ENCODE data around the gene IL13RA1. TPM values are rescaled to one million over a fixed set of nuclear protein-coding genes. Genes with fewer than 3 reads are reported as not detected.
"Not testable (repeated sequence)": the region's sequence is repeated elsewhere in the genome, so short reads cannot be mapped to it uniquely, and the experiment has no call there.

Gene IL13RA1
- total RNA-seq, 2 donors from 2014 or later = 0.32 to 1.8 TPM

GRCh38 chrX:118723376-118723775 is 4.0 kb upstream of the IL13RA1 start:
- no peak for DNase-seq (ENCODE audit: low spot score in 2 of 2)
- H3K27ac Mint-ChIP-seq = no peak overlapping the region
- H3K9me3 Mint-ChIP-seq = no peaks in the 10 kb centered on the region
- H3K36me3 Mint-ChIP-seq = no peaks in the 10 kb centered on the region
- no peak for ATAC-seq

- Mint-ChIP-seq H3K36me3 (no peaks in the 10 kb centered on the region), H3K27ac (no peak overlapping the region), H3K9me3 (no peaks in the 10 kb centered on the region)
- no peak for DNase-seq (ENCODE audit: low spot score in 2 of 2)
- ATAC-seq = no peak
Observed at GRCh38 chrX:118724365-118724764, 3.0 kb upstream of the IL13RA1 start.

DNA sequence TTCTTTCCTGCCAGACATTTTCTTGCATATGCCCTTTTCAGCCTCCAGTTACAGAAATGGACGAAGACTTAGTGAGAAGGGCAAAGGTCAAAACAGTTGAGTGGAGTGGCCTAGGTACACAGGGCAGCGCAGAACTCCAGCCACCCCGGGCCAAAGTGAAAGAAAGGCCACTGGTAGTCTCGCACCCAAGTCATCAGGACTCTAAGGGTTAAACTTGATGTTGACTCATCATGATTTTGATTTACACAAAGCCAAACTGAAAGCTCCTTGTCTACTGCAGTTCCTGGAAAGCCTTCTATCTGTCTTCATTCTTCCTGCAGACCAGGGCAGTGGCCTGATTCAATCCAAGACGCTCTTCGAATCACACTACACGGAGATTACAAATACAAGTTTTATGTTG is 2.6 kb upstream of the IL13RA1 start:
- Mint-ChIP-seq H3K27ac (no peak overlapping the region), H3K36me3 (no peaks in the 10 kb centered on the region), H3K9me3 (no peaks in the 10 kb centered on the region)
- ATAC-seq (no peak), DNase-seq (ENCODE audit: low spot score in 2 of 2) (no peak)

- DNase-seq (ENCODE audit: low spot score in 2 of 2) = no peak
- no peak for ATAC-seq
- no peaks in the 10 kb centered on the region for H3K36me3 Mint-ChIP-seq
Observed at GRCh38 chrX:118726396-118726795, 1.0 kb upstream of the IL13RA1 start.

GRCh38 chrX:118727686-118728339 is 407 bp downstream of the IL13RA1 start:
- Mint-ChIP-seq H3K9me3 (no peaks in the 10 kb centered on the region), H3K36me3 (no peaks in the 10 kb centered on the region), H3K27ac (no peak overlapping the region)
- ATAC-seq (peak; percentile 10 to 16), DNase-seq (ENCODE audit: low spot score in 2 of 2) (no peak)

More at GRCh38 chrX:118726396-118726795, 1.0 kb upstream of the IL13RA1 start:
- H3K27ac Mint-ChIP-seq = no peak overlapping the region
- no peaks in the 10 kb centered on the region for H3K9me3 Mint-ChIP-seq

GRCh38 chrX:118729042-118729652 is 1.7 kb downstream of the IL13RA1 start:
- Mint-ChIP-seq H3K36me3 (no peaks in the 10 kb centered on the region), H3K27ac (no peak overlapping the region), H3K9me3 (no peaks in the 10 kb centered on the region)
- no peak for ATAC-seq
- DNase-seq (ENCODE audit: low spot score in 2 of 2) = no peak

DNA sequence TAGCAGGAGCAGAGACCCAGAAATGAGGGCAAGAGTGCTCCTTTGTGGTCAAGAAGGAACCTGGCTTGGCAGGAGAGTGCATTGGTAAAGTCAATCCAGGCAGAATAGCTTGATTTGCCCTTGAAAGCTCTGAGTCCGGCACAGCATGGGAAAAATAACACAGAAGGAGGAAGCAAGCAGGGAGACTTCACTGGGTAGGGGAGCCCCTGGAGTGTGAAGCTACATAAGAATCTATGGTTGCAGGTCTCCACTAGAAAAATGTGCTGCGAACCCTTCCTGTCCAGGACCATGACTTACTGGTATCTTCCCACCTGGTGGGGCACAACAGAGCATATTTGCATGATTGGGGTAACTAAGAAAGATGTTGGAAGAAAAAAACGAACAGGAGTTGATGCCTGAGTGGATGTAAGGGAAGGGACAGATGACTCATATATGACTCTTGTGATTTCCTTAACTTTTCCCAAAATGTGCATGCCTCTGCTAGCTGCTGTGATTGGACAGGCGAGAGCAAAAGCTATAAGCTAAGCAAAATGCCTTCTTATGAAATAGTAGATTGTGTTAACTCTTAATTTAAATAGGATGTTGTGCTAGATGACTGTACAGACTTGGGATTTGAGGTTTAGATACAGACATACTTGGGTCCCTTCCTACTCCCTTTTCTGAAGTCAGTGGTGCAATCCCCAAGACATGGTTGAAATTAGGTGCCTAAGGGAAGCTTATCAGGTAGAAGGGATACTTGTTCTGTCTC is 3.3 kb downstream of the IL13RA1 start:
- no peaks in the 10 kb centered on the region for H3K36me3 Mint-ChIP-seq
- no peaks in the 10 kb centered on the region for H3K9me3 Mint-ChIP-seq
- ATAC-seq (no peak), DNase-seq (ENCODE audit: low spot score in 2 of 2) (no peak)
- no peak overlapping the region for H3K27ac Mint-ChIP-seq

DNA sequence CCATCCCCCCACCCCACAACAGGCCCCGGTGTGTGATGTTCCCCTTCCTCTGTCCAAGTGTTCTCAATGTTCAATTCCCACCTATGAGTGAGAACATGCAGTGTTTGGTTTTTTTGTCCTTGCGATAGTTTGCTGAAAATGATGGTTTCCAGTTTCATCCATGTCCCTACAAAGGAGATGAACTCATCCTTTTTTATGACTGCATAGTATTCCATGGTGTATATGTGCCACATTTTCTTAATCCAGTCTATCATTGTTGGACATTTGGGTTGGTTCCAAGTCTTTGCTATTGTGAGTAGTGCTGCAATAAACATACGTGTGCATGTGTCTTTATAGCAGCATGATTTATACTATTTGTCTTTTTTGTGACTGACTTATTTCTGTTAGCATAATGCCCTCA is 5.1 kb downstream of the IL13RA1 start:
- H3K27ac Mint-ChIP-seq; H3K9me3 Mint-ChIP-seq; H3K36me3 Mint-ChIP-seq; ATAC-seq; DNase-seq (ENCODE audit: low spot score in 2 of 2): not testable (repeated sequence)

DNA sequence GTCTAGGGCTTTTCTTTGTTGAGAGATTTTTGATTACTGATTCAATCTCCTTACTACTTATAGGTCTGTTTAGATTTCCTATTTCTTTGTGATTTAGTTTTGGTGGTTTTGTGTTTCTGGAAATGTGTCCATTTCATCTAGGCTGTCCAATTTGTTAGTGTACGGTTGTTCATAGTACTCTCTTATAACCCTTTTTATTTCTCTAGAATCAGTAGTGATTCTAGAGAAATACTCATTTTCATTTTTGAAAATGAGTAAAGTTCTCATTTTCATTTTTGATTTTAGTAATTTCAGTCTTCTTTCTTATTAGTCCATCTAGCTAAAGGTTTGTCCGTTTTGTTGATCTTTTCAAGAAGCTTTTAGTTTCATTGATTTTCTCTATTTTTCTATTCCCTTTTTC is 7.5 kb downstream of the IL13RA1 start:
- DNase-seq (ENCODE audit: low spot score in 2 of 2) (no peak), ATAC-seq (peak in 1 of 2 donors; percentile 69)
- Mint-ChIP-seq H3K27ac (no peak overlapping the region), H3K9me3 (peaks cover 0 to 4% of the 10 kb centered on the region in 2 donors), H3K36me3 (peaks cover 0 to 9% of the 10 kb centered on the region in 2 donors)

DNA sequence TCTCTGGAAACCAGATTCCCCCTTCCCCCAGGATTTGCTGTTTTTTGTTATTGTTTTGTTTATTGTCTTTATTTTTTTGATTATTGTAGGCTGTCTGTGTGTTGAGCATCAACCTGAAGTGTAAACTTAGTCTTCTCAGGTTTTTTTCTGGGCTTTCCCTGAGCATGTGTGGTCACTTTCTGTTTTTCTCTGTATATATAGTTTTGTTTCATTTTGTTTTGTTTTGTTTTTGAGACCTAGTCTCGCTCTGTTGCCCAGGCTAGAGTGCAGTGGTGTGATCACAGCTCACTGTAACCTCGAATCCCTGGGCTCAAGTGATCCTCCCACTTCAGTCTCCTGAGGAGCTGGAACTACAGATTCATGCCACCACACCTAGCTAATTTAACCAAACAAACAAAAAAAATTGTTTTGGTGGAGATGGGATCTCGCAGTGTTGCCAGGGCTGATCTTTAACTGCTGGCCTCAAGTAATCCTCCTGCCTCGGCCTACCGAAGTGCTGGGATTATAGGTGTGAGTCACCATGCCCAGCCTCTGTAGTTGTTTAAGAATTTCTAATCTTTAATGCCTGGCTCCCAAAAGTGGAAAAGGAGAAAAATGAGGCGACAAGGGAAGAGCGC is 9.1 kb downstream of the IL13RA1 start:
- no peak overlapping the region for H3K27ac Mint-ChIP-seq
- ATAC-seq (no peak), DNase-seq (ENCODE audit: low spot score in 2 of 2) (no peak)
- H3K36me3 Mint-ChIP-seq = peaks cover 0 to 9% of the 10 kb centered on the region in 2 donors
- peaks cover 0 to 4% of the 10 kb centered on the region in 2 donors for H3K9me3 Mint-ChIP-seq

GRCh38 chrX:118739577-118739976 is 12.2 kb downstream of the IL13RA1 start:
- Mint-ChIP-seq H3K27ac (no peak overlapping the region), H3K36me3 (peaks cover 0 to 9% of the 10 kb centered on the region in 2 donors), H3K9me3 (peaks cover 0 to 4% of the 10 kb centered on the region in 2 donors)
- ATAC-seq (no peak), DNase-seq (ENCODE audit: low spot score in 2 of 2) (no peak)

- H3K9me3 Mint-ChIP-seq = peaks cover 0 to 4% of the 10 kb centered on the region in 2 donors
Observed at GRCh38 chrX:118740276-118740889, 13.0 kb downstream of the IL13RA1 start.

DNA sequence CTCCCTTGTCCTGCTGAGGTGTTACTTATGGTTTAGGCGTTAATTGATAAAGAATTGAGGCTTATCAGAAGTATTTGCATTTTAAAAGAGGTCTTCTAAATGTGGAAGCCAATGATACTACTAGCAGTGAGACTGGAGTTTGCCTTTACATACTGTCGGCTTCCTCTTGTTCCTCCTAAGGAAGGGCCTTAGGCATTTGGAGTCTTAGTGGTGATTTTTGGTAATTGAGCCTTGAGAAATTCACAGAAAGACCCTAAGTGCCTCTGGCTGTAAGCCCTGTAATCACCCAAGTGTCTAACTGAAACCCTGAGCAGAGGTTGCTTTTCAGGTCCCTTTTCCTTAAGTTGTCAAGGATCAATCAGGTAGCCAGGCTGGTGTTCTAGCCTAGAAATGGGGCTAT is 14.8 kb downstream of the IL13RA1 start:
- H3K9me3 Mint-ChIP-seq = no peaks in the 10 kb centered on the region
- ATAC-seq (no peak), DNase-seq (ENCODE audit: low spot score in 2 of 2) (no peak)
- H3K27ac Mint-ChIP-seq = no peak overlapping the region
- no peaks in the 10 kb centered on the region for H3K36me3 Mint-ChIP-seq

More at GRCh38 chrX:118740276-118740889, 13.0 kb downstream of the IL13RA1 start:
- Mint-ChIP-seq H3K27ac (no peak overlapping the region), H3K36me3 (peaks cover 0 to 9% of the 10 kb centered on the region in 2 donors)
- no peak for ATAC-seq
- no peak for DNase-seq (ENCODE audit: low spot score in 2 of 2)

- no peaks in the 10 kb centered on the region for H3K36me3 Mint-ChIP-seq
- no peaks in the 10 kb centered on the region for H3K9me3 Mint-ChIP-seq
- ATAC-seq = no peak
- H3K27ac Mint-ChIP-seq = no peak overlapping the region
- DNase-seq (ENCODE audit: low spot score in 2 of 2) = no peak
Observed at GRCh38 chrX:118745570-118745969, 18.2 kb downstream of the IL13RA1 start.

DNA sequence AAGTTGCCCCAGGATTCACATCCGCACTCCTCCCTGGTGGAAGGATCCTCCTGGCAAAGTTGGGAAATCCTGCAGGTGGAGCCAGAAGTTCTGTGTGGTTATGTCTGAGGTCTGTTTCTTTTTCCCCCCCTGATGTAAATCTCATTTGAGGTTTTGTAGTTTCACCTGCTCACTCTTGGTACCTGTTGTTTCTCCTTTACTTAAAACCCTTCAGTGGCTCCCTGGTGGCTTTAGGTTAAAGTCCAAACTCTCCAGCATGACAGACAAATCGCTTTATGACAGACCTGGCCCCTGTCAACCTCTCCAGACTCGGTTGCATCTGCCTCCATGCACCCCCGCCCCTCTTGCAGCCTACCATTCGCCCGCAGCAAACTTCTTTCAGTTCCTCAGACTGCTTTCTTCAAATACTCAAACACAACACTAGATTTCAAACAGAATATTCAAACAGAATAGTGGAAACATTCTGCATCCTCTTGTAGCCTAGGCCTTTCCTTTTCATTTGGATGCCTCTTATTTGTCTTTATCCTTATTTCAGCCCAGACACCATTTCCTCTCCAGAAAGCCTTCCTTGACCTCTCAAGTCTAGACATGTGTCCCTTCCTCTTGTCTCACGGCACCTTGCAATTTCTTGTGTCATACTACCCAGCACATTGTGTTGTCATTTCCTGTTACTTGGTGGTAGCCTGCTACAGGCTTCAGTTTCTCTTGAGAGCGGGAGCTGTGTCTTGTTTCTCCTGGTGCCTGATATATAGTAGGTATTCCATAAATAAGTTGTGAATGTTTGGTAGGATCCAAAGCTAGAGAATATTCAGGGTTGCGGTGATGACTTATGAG is 24.8 kb downstream of the IL13RA1 start:
- no peaks in the 10 kb centered on the region for H3K36me3 Mint-ChIP-seq
- no peak for DNase-seq (ENCODE audit: low spot score in 2 of 2)
- ATAC-seq = no peak
- H3K27ac Mint-ChIP-seq = peak overlapping the region in 1 of 2 donors; percentile 53
- no peaks in the 10 kb centered on the region for H3K9me3 Mint-ChIP-seq

DNA sequence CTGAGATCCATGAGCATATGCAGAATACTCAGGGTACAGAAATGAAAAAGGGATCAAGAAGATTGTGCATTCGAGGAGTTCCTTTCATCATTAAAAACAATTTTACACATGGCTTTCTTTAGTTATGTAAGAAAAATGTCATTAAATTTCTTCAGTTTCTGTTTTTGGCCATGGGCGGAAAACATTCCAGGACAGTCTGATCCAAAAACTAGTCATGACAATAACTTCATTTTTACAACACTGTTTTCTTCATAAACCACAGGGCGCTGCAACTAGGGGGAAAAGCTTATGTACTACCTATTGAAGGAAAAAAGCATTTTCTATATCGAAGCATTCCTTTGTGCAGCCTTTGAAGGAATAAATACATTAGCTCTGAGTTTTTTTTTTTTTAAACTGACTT is 28.2 kb downstream of the IL13RA1 start:
- Mint-ChIP-seq H3K9me3 (no peaks in the 10 kb centered on the region), H3K27ac (no peak overlapping the region), H3K36me3 (no peaks in the 10 kb centered on the region)
- no peak for ATAC-seq
- no peak for DNase-seq (ENCODE audit: low spot score in 2 of 2)
